ENCODE results near the gene ZNF879.

DNA sequence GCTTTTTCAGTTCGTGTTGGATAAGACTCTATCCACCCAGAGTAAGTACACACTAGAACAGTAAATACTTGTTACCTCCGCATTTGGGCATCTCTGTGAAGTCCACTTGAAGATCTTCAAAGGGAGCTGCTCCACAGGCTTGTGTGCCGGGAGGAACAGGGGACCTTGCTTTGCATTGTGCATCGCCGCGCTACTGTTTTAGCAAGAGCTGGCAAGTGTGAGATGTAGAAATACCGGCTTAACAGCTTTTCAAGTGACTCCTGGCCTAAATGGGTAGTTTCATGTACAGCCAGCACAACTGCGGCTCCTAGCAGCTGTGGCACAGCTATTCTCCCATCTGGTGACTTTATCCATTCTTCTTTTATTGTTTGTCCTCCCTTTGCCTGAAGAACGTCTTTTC, 28.2 kb downstream of the ZNF879 start:
- TF ChIP-seq POLR2AphosphoS5 (IDR thresholded peaks at IDR 0.05; ENCODE audit: borderline replicate concordance, low read depth, low read length), result no peak
- TF ChIP-seq EZH2 (IDR thresholded peaks at IDR 0.05), result no peak
- TF ChIP-seq FOXP2 (optimal IDR thresholded peaks at IDR 0.05; ENCODE audit: control extremely low read depth, extremely low read length, insufficient read depth), result no peak
